Right ventricle myocardium superior (tissue), 1 donor: ENCODE data around the gene DYNC1I1. TPM values are rescaled to one million over a fixed set of nuclear protein-coding genes. Genes with fewer than 3 reads are reported as not detected.

Source experiments
- ATAC-seq: fragments of 200-7000 bp; cut with Tn5 transposase; one replicate; pipeline ENCODE4 v1.9.1; 2020; ENCODE audit warnings: mild to moderate bottlenecking; ENCODE audit not compliant: poor library complexity
- DNase-seq: peaks from one replicate; pipeline ENCODE4 v3.0.0-alpha.2; 2020
- intact Hi-C: fragments of 100-400 bp; cut with DNase I; formaldehyde crosslinking; loops from one replicate; pipeline ENCODE4 v1.11.2; 2022
- total RNA-seq: library from RNA; stranded (reverse); fragmentation: NEBNext Ultra II Directional; extraction: Animal tissue kit (Norgen Biotek cat#: 25700); gene quantifications from one replicate; pipeline ENCODE4 v1.2.1, GENCODE V29; 2021
- donor health status: DM: no; HTN: yes; CAD: no; lungs with severe emphysema.

Gene DYNC1I1
- total RNA-seq, 1 donor from 2014 or later = 35.6 TPM

GRCh38 chr7:95980167-95980566, 207.8 kb downstream of the DYNC1I1 start:
- intact Hi-C loops = no loop called here
- ATAC-seq = no peak
- no peak for DNase-seq

GRCh38 chr7:95980706-95981105, 208.4 kb downstream of the DYNC1I1 start:
- ATAC-seq (no peak), DNase-seq (no peak)
- intact Hi-C loops = no loop called here

- ATAC-seq (no peak), DNase-seq (no peak)
- intact Hi-C loops = no loop called here
These were observed 213.9 kb downstream of the DYNC1I1 start for GRCh38 chr7:95986178-95986764.

- DNase-seq (no peak), ATAC-seq (no peak)
- intact Hi-C loops = no loop called here
These were observed 216.9 kb downstream of the DYNC1I1 start for GRCh38 chr7:95989301-95989700.

GRCh38 chr7:95993380-95993779, 221.0 kb downstream of the DYNC1I1 start:
- no peak for ATAC-seq

GRCh38 chr7:95996174-95996573, 223.8 kb downstream of the DYNC1I1 start:
- intact Hi-C loops = no loop called here
- ATAC-seq (no peak), DNase-seq (no peak)

More at GRCh38 chr7:95993380-95993779, 221.0 kb downstream of the DYNC1I1 start:
- intact Hi-C loops = no loop called here
- DNase-seq = no peak

GRCh38 chr7:95996886-95997285, 224.5 kb downstream of the DYNC1I1 start:
- intact Hi-C loops = no loop called here
- DNase-seq (no peak), ATAC-seq (no peak)

GRCh38 chr7:95997632-95998031, 225.3 kb downstream of the DYNC1I1 start:
- ATAC-seq (no peak), DNase-seq (no peak)
- intact Hi-C loops = no loop called here

GRCh38 chr7:95999481-95999880, 227.1 kb downstream of the DYNC1I1 start:
- no peak for DNase-seq
- intact Hi-C loops = no loop called here
- ATAC-seq = no peak

- DNase-seq (no peak), ATAC-seq (no peak)
- intact Hi-C loops = no loop called here
These were observed 232.2 kb downstream of the DYNC1I1 start for GRCh38 chr7:96004578-96004977.

- ATAC-seq (no peak), DNase-seq (no peak)
- intact Hi-C loops = no loop called here
These were observed 232.9 kb downstream of the DYNC1I1 start for GRCh38 chr7:96005271-96005670.

- ATAC-seq (no peak), DNase-seq (no peak)
- intact Hi-C loops = no loop called here
These were observed 236.8 kb downstream of the DYNC1I1 start for GRCh38 chr7:96009148-96009547.

GRCh38 chr7:96013836-96014235, 241.5 kb downstream of the DYNC1I1 start:
- intact Hi-C loops = loop anchor here (10.0 kb wide), 1 partner anchor 99 kb away; no protein-coding TSS in a partner anchor
- ATAC-seq (no peak), DNase-seq (no peak)

GRCh38 chr7:96014617-96015016, 242.3 kb downstream of the DYNC1I1 start:
- ATAC-seq = no peak

GRCh38 chr7:96016056-96016586, 243.8 kb downstream of the DYNC1I1 start:
- intact Hi-C loops = loop anchor here (10.0 kb wide), 1 partner anchor 101 kb away; no protein-coding TSS in a partner anchor
- no peak for DNase-seq
- no peak for ATAC-seq

More at GRCh38 chr7:96014617-96015016, 242.3 kb downstream of the DYNC1I1 start:
- intact Hi-C loops = loop anchor here (10.0 kb wide), 1 partner anchor 100 kb away; no protein-coding TSS in a partner anchor
- no peak for DNase-seq

- intact Hi-C loops = loop anchor here (10.0 kb wide), 1 partner anchor 102 kb away; no protein-coding TSS in a partner anchor
- ATAC-seq (no peak), DNase-seq (no peak)
These were observed 244.4 kb downstream of the DYNC1I1 start for GRCh38 chr7:96016735-96017134.

- intact Hi-C loops = loop anchor here (10.0 kb wide), 1 partner anchor 103 kb away; no protein-coding TSS in a partner anchor
- no peak for ATAC-seq
These were observed 245.5 kb downstream of the DYNC1I1 start for GRCh38 chr7:96017877-96018276.

GRCh38 chr7:96021568-96021967, 249.2 kb downstream of the DYNC1I1 start:
- no peak for ATAC-seq
- intact Hi-C loops = no loop called here
- DNase-seq = no peak

More at GRCh38 chr7:96017877-96018276, 245.5 kb downstream of the DYNC1I1 start:
- DNase-seq = no peak

- DNase-seq (no peak), ATAC-seq (no peak)
- intact Hi-C loops = no loop called here
These were observed 251.0 kb downstream of the DYNC1I1 start for GRCh38 chr7:96023387-96023786.

GRCh38 chr7:96026010-96026409, 253.7 kb downstream of the DYNC1I1 start:
- ATAC-seq (no peak), DNase-seq (no peak)
- intact Hi-C loops = no loop called here
